DND-41 (cell line): ENCODE results near the gene SLC48A1.

ENCODE experiments used
- CTCF ChIP-seq: IDR thresholded peaks from 2 replicates; pipeline ENCODE4 v1.5.1; 2012; ENCODE audit warnings: borderline replicate concordance, low read length, moderate library complexity, mild to moderate bottlenecking; ENCODE audit not compliant: poor library complexity, severe bottlenecking; ENCODE audit errors: extremely low read depth
- EZH2 ChIP-seq: IDR thresholded peaks from 3 replicates; pipeline ENCODE4 v1.6.1; 2012; ENCODE audit warnings: borderline replicate concordance, low read depth, mild to moderate bottlenecking, moderate library complexity, low read length, inconsistent platforms; ENCODE audit not compliant: severe bottlenecking

GRCh38 chr12:47793015-47793681 lies 20.1 kb downstream of the SLC48A1 start:
- TF ChIP-seq CTCF (no peak), EZH2 (no peak)
